Body of pancreas (tissue), 4 donors: ENCODE measurements around the gene OIT3. TPM values are rescaled to one million over a fixed set of nuclear protein-coding genes. Genes with fewer than 3 reads are reported as not detected.

Experiments
- ATAC-seq: fragments of 150-250 bp; one replicate; pipeline ENCODE4 v1.9.1; 2016
- DNase-seq, 4 donors: peaks; one replicate each; pipeline ENCODE4 v3.0.0-alpha.2; 2019
- H3K27ac ChIP-seq, 4 donors: fragments of 200-600 bp; sonication (generic); 1 replicate in 3 of 4; 2 replicates in 1 of 4; pipeline versions ENCODE4 v1.5.1 to v1.6.1; 2016 to 2019; ENCODE audit warnings: mild to moderate bottlenecking in 1 of 4, mixed read lengths in 1 of 4, moderate library complexity in 1 of 4
- H3K27me3 ChIP-seq, 2 donors: fragments of 200-600 bp; sonication (generic); one replicate each; pipeline ENCODE4 v1.6.0; 2016; ENCODE audit warnings: mild to moderate bottlenecking in 1 of 2
- H3K36me3 ChIP-seq, 2 donors: fragments of 200-600 bp; sonication (generic); replicated peaks in 1 of 2; 2 replicates each; pipeline ENCODE4 v1.5.1; 2016; ENCODE audit warnings: low read depth in 2 of 2; ENCODE audit not compliant: insufficient read depth in 1 of 2
- H3K4me1 ChIP-seq: fragments of 200-600 bp; sonication (generic); one replicate; pipeline ENCODE4 v1.6.0; 2016
- H3K4me3 ChIP-seq, 2 donors: fragments of 200-600 bp; sonication (generic); 1 replicate in 1 of 2; 2 replicates in 1 of 2; pipeline ENCODE4 v1.5.1; 2016 to 2019
- H3K9me3 ChIP-seq, 3 donors: fragments of 200-600 bp; sonication (generic); 1 replicate in 2 of 3; 2 replicates in 1 of 3; pipeline ENCODE4 v1.5.1; 2016
- CTCF ChIP-seq, 7 experiments: fragments of 450-650 bp in 4 of 7; fragments of 200-600 bp in 3 of 7; sonication (generic) in 3 of 7; IDR thresholded peaks; one replicate each; pipeline ENCODE4 v1.5.1; 2016 to 2019; ENCODE audit warnings: antibody characterized with exemption in 7 of 7
- POLR2A ChIP-seq, 3 donors: fragments of 450-650 bp; IDR thresholded peaks; one replicate each; pipeline ENCODE4 v1.6.1; 2016; ENCODE audit warnings: antibody characterized with exemption in 3 of 3, mild to moderate bottlenecking in 2 of 3
- WGBS, 2 donors: methylation state at CpG; one replicate each; pipeline ENCODE4 v1.1.5; 2017; 5-methylcytosine and 5-hydroxymethylcytosine counted together
- intact Hi-C: fragments of 100-400 bp; cut with DNase I; formaldehyde crosslinking; loops from one replicate; pipeline ENCODE4 v1.15.1; 2023
- total RNA-seq, 2 donors: library from RNA; depleted of rRNA; stranded (reverse); fragments of >200 nt; gene quantifications; one replicate each; pipeline ENCODE4 v1.1.0, GENCODE V29; 2016

Gene OIT3
- total RNA-seq, 2 donors from 2014 or later: not detected

- Histone ChIP-seq H3K27ac (no peak overlapping the region), H3K4me3 (no peak overlapping the region), H3K27me3 (no peaks in the 10 kb centered on the region), H3K36me3 (no peaks in the 10 kb centered on the region), H3K9me3 (no peaks in the 10 kb centered on the region), H3K4me1 (no peaks in the 10 kb centered on the region)
- DNase-seq (no peak), ATAC-seq (no peak)
- 88 to 91% methylated on average over 2 of the region's 2 CpGs for WGBS, 2 donors
- intact Hi-C loops: no loop called here
- TF ChIP-seq POLR2A (IDR thresholded peaks at IDR 0.05) (no peak), CTCF (IDR thresholded peaks at IDR 0.05) (no peak)
Observed at GRCh38 chr10:72852508-72852907, 41.0 kb upstream of the OIT3 start.

GRCh38 chr10:72855129-72855528 is 38.4 kb upstream of the OIT3 start:
- ATAC-seq (no peak), DNase-seq (no peak)
- Histone ChIP-seq H3K4me1 (no peaks in the 10 kb centered on the region), H3K9me3 (no peaks in the 10 kb centered on the region), H3K4me3 (no peak overlapping the region), H3K27ac (no peak overlapping the region), H3K27me3 (no peaks in the 10 kb centered on the region), H3K36me3 (no peaks in the 10 kb centered on the region)
- TF ChIP-seq POLR2A (IDR thresholded peaks at IDR 0.05): no peak
- no peak for TF ChIP-seq CTCF (IDR thresholded peaks at IDR 0.05)
- intact Hi-C loops: no loop called here

GRCh38 chr10:72855790-72856189 is 37.7 kb upstream of the OIT3 start:
- H3K9me3 ChIP-seq: no peaks in the 10 kb centered on the region

GRCh38 chr10:72858067-72858466 is 35.5 kb upstream of the OIT3 start:
- H3K4me1 ChIP-seq: no peaks in the 10 kb centered on the region
- DNase-seq (no peak), ATAC-seq (no peak)
- TF ChIP-seq CTCF (IDR thresholded peaks at IDR 0.05) (no peak), POLR2A (IDR thresholded peaks at IDR 0.05) (no peak)
- H3K27me3 ChIP-seq: no peaks in the 10 kb centered on the region
- H3K27ac ChIP-seq: no peak overlapping the region
- no peaks in the 10 kb centered on the region for H3K36me3 ChIP-seq
- H3K4me3 ChIP-seq: no peak overlapping the region
- 94 to 97% methylated on average over 6 of the region's 6 CpGs for WGBS, 2 donors
- intact Hi-C loops: no loop called here
- H3K9me3 ChIP-seq: no peaks in the 10 kb centered on the region

More at GRCh38 chr10:72855790-72856189, 37.7 kb upstream of the OIT3 start:
- no peak overlapping the region for H3K4me3 ChIP-seq
- H3K27me3 ChIP-seq: no peaks in the 10 kb centered on the region
- DNase-seq: no peak
- no peaks in the 10 kb centered on the region for H3K4me1 ChIP-seq
- ATAC-seq: no peak
- TF ChIP-seq POLR2A (IDR thresholded peaks at IDR 0.05): no peak
- no peak for TF ChIP-seq CTCF (IDR thresholded peaks at IDR 0.05)
- H3K36me3 ChIP-seq: no peaks in the 10 kb centered on the region
- WGBS, 2 donors: 67 to 70% methylated on average over 2 of the region's 2 CpGs
- H3K27ac ChIP-seq: no peak overlapping the region
- intact Hi-C loops: no loop called here

GRCh38 chr10:72862957-72863356 is 30.6 kb upstream of the OIT3 start:
- ATAC-seq (no peak), DNase-seq (no peak)
- no peaks in the 10 kb centered on the region for H3K9me3 ChIP-seq
- WGBS, 2 donors: 87% methylated on average over 2 of the region's 2 CpGs
- no peak for TF ChIP-seq POLR2A (IDR thresholded peaks at IDR 0.05)
- no peak for TF ChIP-seq CTCF (IDR thresholded peaks at IDR 0.05)
- no peaks in the 10 kb centered on the region for H3K36me3 ChIP-seq
- intact Hi-C loops: no loop called here
- no peaks in the 10 kb centered on the region for H3K27me3 ChIP-seq
- no peak overlapping the region for H3K27ac ChIP-seq
- no peaks in the 10 kb centered on the region for H3K4me1 ChIP-seq
- no peak overlapping the region for H3K4me3 ChIP-seq
